Measurements from ENCODE around the gene AGBL3.

Gene AGBL3

GRCh38 chr7:135079068-135079467 lies 92.8 kb downstream of the AGBL3 start:
- Histone ChIP-seq H3K36me3 (no peaks in the 10 kb centered on the region), H3K27ac (no peak overlapping the region), H3K4me3 (ENCODE audit: low read depth in 1 of 2, low read length in 1 of 2) (no peak overlapping the region), H3K9me3 (no peaks in the 10 kb centered on the region), H3K4me1 (ENCODE audit: control insufficient read depth in 1 of 2, insufficient read depth in 1 of 2, low read depth in 1 of 2, low read length in 1 of 2) (no peaks in the 10 kb centered on the region), H3K27me3 (no peaks in the 10 kb centered on the region)
- TF ChIP-seq CTCF (IDR thresholded peaks at IDR 0.05): no peak

GRCh38 chr7:135083005-135083404 lies 96.7 kb downstream of the AGBL3 start:
- no peak for TF ChIP-seq CTCF (IDR thresholded peaks at IDR 0.05)
- no peaks in the 10 kb centered on the region for H3K9me3 ChIP-seq
- H3K27me3 ChIP-seq: no peaks in the 10 kb centered on the region
- no peaks in the 10 kb centered on the region for H3K4me1 ChIP-seq (ENCODE audit: control insufficient read depth in 1 of 2, insufficient read depth in 1 of 2, low read depth in 1 of 2, low read length in 1 of 2)
- H3K4me3 ChIP-seq (ENCODE audit: low read depth in 1 of 2, low read length in 1 of 2): no peak overlapping the region
- no peaks in the 10 kb centered on the region for H3K36me3 ChIP-seq
- H3K27ac ChIP-seq: no peak overlapping the region

- no peaks in the 10 kb centered on the region for H3K9me3 ChIP-seq
- H3K4me1 ChIP-seq (ENCODE audit: control insufficient read depth in 1 of 2, insufficient read depth in 1 of 2, low read depth in 1 of 2, low read length in 1 of 2): no peaks in the 10 kb centered on the region
- H3K27ac ChIP-seq: no peak overlapping the region
- H3K27me3 ChIP-seq: no peaks in the 10 kb centered on the region
- H3K4me3 ChIP-seq (ENCODE audit: low read depth in 1 of 2, low read length in 1 of 2): no peak overlapping the region
- H3K36me3 ChIP-seq: no peaks in the 10 kb centered on the region
- no peak for TF ChIP-seq CTCF (IDR thresholded peaks at IDR 0.05)
Observed at GRCh38 chr7:135088566-135088965, 102.3 kb downstream of the AGBL3 start.

- no peak overlapping the region for H3K27ac ChIP-seq
- no peaks in the 10 kb centered on the region for H3K4me1 ChIP-seq (ENCODE audit: control insufficient read depth in 1 of 2, insufficient read depth in 1 of 2, low read depth in 1 of 2, low read length in 1 of 2)
- no peaks in the 10 kb centered on the region for H3K27me3 ChIP-seq
- TF ChIP-seq CTCF (IDR thresholded peaks at IDR 0.05): no peak
- no peak overlapping the region for H3K4me3 ChIP-seq (ENCODE audit: low read depth in 1 of 2, low read length in 1 of 2)
- no peaks in the 10 kb centered on the region for H3K36me3 ChIP-seq
- H3K9me3 ChIP-seq: no peaks in the 10 kb centered on the region
Observed at GRCh38 chr7:135091717-135092116, 105.4 kb downstream of the AGBL3 start.

- Histone ChIP-seq H3K9me3 (no peaks in the 10 kb centered on the region), H3K4me3 (ENCODE audit: low read depth in 1 of 2, low read length in 1 of 2) (no peak overlapping the region), H3K27ac (no peak overlapping the region), H3K36me3 (no peaks in the 10 kb centered on the region), H3K4me1 (ENCODE audit: control insufficient read depth in 1 of 2, insufficient read depth in 1 of 2, low read depth in 1 of 2, low read length in 1 of 2) (no peaks in the 10 kb centered on the region), H3K27me3 (no peaks in the 10 kb centered on the region)
- no peak for TF ChIP-seq CTCF (IDR thresholded peaks at IDR 0.05)
Observed at GRCh38 chr7:135094472-135095237, 108.3 kb downstream of the AGBL3 start.
